Activated CD4-positive, alpha-beta T cell treated with anti-CD3 and anti-CD28 coated beads for 36 hours (primary cell): ENCODE measurements around the gene SVEP1. TPM values are rescaled to one million over a fixed set of nuclear protein-coding genes. Genes with fewer than 3 reads are reported as not detected.

Experiments
- ATAC-seq: fragments of 200-7000 bp; cut with Tn5 transposase; one replicate; pipeline ENCODE4 v1.10.0; 2021; ENCODE audit warnings: mild to moderate bottlenecking, moderate library complexity
- CTCF ChIA-PET: fragments of 350-600 bp; sonication (Branson Sonifier 250); formaldehyde crosslinking; loops from one replicate; lab custom pipeline; 2021; ENCODE audit warnings: antibody characterized with exemption; lab: Charles Lee
- POLR2A ChIA-PET: fragments of 350-600 bp; sonication (Branson Sonifier 250); formaldehyde crosslinking; loops from one replicate; lab custom pipeline; 2021; ENCODE audit warnings: antibody characterized with exemption, inconsistent platforms; lab: Charles Lee
- DNase-seq: peaks from one replicate; pipeline ENCODE4 v3.0.0-alpha.2; 2020
- H3K27ac Mint-ChIP-seq: one replicate; pipeline ENCODE4 v1.8.0; 2021; ENCODE audit warnings: mixed read lengths
- H3K27me3 Mint-ChIP-seq: one replicate; pipeline ENCODE4 v1.8.0; 2021; ENCODE audit warnings: mixed read lengths
- H3K36me3 Mint-ChIP-seq: one replicate; pipeline ENCODE4 v1.8.0; 2021; ENCODE audit warnings: low read depth, mixed read lengths
- H3K4me1 Mint-ChIP-seq: one replicate; pipeline ENCODE4 v1.8.0; 2021; ENCODE audit warnings: mixed read lengths
- H3K4me3 Mint-ChIP-seq: one replicate; pipeline ENCODE4 v1.8.0; 2021; ENCODE audit warnings: mild to moderate bottlenecking, moderate library complexity, mixed read lengths
- H3K9me3 Mint-ChIP-seq: one replicate; pipeline ENCODE4 v1.8.0; 2021; ENCODE audit warnings: low read depth, mixed read lengths
- intact Hi-C, 2 experiments: fragments of 100-400 bp; cut with DNase I in 1 of 2; cut with micrococcal nuclease in 1 of 2; formaldehyde crosslinking; loops; one replicate each; pipeline versions ENCODE4 v1.14.2 to v1.15.1; 2022 to 2024; cut with DNase I, micrococcal nuclease
- total RNA-seq, 2 experiments: library from RNA; stranded (reverse); gene quantifications; one replicate each; pipeline ENCODE4 v1.2.3, GENCODE V29; 2021

The SVEP1 gene
- total RNA-seq, 2 experiments from 2014 or later, result not detected

DNA sequence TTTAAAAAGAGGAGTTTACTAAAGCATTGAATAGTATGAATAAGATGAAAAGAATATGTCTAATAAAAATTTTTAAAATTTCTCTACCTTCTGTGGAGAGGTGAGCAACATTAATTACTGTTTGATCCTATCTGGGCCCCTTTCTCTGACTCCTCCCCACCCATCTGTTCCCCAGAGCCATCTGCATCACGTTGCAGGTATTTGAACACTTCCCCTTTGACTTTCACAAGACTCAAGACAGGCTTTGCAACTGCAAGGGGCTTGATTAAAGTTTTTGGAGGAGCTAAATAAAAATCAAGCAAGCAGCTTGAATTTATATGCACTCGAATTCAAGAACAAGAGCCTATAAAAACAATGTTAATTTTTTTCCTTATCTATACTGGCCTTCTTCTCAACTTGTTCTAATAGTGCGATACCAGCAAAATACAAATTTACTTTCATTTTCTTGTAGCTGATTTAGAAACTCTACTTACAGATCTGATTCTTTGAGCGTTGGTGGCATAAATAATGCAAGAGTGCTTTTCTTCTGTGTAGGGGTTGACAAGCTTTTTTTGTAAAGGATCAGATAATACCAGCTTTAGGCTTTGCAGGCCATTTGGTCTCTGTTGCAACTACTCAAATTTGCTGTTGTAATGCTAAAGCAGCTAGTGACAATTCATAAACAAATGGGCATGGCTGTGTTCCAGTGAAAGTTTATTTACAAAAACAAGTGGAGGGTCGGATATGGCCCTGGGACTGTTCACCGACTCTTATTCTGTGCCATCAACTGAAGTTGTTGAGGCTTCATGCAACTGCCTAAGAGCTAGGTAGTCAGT lies 263.1 kb downstream of the SVEP1 start:
- ATAC-seq (no peak), DNase-seq (peak; percentile 5)
- no peaks in the 10 kb centered on the region for H3K36me3 Mint-ChIP-seq
- POLR2A ChIA-PET, result no interaction called here
- CTCF ChIA-PET, result interaction anchor here (0.6 kb wide), 1 partner anchor 245 kb away, joined by 3 read pairs; no protein-coding TSS in a partner anchor
- H3K4me1 Mint-ChIP-seq, result peaks cover 9% of the 10 kb centered on the region
- peaks cover 2% of the 10 kb centered on the region for H3K9me3 Mint-ChIP-seq
- H3K4me3 Mint-ChIP-seq, result peak overlapping the region; percentile 22
- H3K27ac Mint-ChIP-seq, result no peak overlapping the region
- no peaks in the 10 kb centered on the region for H3K27me3 Mint-ChIP-seq
- intact Hi-C loops, result no loop called here

Other genes with a start within 250 kb of the SVEP1 start
- gene TXNDC8, start 241.9 kb downstream of the SVEP1 start, total RNA-seq, result not detected
- gene MUSK, start 89.0 kb upstream of the SVEP1 start, total RNA-seq, result not detected